LNCaP clone FGC (cell line): ENCODE data around the gene CR1L.
A peak's percentile ranks its signal among the peaks of the same experiment; 100 is the strongest.

Experiments
- DNase-seq: peaks from one replicate; pipeline ENCODE4 v3.0.0-alpha.2; 2011; ENCODE audit warnings: low read depth
- H3K4me3 ChIP-seq: 2 replicates; pipeline ENCODE4 v1.5.1; 2011; ENCODE audit warnings: mild to moderate bottlenecking, low read depth, low read length, control low read depth
- TF ChIP-seq, protein P1 (sequence below): IDR thresholded peaks from 2 replicates; pipeline ENCODE4 v1.5.1; 2012; ENCODE audit warnings: mild to moderate bottlenecking; ENCODE audit not compliant: control insufficient read depth, insufficient read depth; ENCODE audit errors: extremely low read depth

The CR1L gene

DNA sequence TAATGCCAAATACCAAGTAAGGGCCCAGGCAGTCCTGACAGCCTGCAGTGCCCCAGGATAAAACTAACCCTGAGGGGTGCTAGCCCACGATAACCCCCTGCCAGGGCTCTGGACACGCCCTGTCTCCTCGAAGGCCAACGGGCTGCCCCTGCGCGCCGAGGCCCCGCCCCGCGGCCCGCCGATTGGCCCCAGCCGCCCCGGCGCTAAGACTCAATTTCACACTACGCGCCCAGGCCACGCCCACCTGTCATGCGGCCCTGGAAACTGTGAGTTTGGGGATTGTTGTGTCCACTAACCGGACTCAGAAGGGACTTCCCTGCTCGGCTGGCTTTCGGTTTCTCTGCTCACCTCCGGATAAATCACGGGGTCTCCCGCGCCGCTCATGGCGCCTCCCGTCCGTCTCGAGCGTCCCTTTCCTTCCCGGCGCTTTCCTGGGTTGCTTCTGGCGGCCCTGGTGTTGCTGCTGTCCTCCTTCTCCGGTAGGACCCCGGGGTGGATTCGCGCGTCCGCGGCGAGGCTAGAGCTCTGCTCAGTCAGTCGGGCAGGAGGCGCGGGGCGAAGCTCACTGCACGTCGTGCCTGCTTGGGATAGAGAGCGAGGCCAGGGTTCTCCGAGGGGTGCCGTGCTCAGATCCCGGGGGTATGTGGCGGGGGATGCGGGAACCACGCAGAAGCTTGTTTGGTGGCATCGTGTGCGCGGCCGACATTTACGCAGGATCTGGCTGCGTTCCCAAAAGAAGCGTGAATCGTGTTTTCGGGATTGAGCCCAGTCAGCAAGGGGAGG lies at the start of gene CR1L:
Gene CR1L, plus strand, starts transcription at position 282 of the 783 bp plus-strand sequence. Its CDS starts 101 bp downstream, at position 383.
- no peak within 1 kb of the TSS for H3K4me3 ChIP-seq
- no peak for DNase-seq
- TF ChIP-seq, protein P1, sequence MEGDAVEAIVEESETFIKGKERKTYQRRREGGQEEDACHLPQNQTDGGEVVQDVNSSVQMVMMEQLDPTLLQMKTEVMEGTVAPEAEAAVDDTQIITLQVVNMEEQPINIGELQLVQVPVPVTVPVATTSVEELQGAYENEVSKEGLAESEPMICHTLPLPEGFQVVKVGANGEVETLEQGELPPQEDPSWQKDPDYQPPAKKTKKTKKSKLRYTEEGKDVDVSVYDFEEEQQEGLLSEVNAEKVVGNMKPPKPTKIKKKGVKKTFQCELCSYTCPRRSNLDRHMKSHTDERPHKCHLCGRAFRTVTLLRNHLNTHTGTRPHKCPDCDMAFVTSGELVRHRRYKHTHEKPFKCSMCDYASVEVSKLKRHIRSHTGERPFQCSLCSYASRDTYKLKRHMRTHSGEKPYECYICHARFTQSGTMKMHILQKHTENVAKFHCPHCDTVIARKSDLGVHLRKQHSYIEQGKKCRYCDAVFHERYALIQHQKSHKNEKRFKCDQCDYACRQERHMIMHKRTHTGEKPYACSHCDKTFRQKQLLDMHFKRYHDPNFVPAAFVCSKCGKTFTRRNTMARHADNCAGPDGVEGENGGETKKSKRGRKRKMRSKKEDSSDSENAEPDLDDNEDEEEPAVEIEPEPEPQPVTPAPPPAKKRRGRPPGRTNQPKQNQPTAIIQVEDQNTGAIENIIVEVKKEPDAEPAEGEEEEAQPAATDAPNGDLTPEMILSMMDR, result no peak

DNA sequence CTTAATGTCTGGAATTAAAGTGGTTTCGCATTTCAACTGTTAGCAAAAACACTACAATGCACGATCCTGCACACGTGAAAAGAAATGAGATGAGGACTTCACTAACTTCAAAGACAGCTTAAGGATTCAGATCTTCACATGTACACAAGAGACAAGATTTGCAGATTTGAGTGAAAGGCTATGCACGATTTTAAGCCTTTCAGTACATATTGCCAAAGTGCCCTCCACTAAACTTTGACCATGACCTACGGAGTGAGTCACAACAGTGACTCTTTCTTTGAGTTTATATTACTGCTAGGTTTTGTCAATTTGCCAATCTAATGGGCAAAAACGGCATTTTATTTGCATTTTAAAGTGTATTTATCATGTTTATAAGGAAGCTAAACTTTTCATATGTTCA lies 41.2 kb upstream of the CR1L start:
- TF ChIP-seq, protein P1, result no peak
- H3K4me3 ChIP-seq, result no peak overlapping the region
- no peak for DNase-seq

DNA sequence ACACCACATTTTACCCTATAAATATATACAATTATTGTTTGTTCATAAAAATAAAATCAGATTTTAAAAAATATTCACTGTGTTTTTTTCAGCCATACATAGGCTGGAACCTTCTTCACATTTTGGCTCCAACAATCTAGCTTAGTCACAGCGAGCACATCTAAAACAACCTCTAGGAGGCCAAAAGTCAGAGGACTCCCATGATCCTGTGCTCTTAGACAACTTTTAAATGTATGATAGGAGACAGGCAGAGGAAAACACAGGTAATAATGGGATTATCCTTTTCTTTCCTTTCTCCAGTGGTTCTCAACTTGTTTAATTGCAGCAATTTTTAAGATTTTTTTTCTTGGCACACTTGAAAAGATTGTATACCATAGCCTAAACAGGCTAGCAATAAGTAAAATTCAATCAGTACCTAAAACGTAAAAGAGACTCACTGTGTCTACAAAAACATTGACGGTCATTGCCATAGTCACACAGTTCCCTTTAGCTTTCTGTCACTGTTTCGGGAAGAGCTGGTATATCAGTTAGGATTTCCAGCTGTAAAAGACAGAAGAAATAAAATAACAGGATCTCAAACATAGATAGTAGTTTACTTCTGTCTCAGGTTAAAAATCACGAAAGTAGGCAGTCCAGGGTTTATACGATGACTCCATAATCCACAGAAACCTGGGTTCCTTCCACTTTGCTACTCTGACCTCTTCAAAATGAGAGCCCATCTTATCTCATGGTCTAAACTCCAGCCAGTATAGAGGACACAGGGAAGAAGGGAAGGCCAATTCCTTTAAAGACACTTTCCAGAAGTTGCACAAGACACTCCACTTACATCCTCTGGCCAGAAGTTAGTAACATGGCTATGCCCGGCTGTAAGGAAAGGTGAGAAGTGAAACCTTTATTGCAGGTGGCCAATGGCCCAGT lies 39.2 kb upstream of the CR1L start:
- DNase-seq, result no peak
- TF ChIP-seq, protein P1, result no peak

DNA sequence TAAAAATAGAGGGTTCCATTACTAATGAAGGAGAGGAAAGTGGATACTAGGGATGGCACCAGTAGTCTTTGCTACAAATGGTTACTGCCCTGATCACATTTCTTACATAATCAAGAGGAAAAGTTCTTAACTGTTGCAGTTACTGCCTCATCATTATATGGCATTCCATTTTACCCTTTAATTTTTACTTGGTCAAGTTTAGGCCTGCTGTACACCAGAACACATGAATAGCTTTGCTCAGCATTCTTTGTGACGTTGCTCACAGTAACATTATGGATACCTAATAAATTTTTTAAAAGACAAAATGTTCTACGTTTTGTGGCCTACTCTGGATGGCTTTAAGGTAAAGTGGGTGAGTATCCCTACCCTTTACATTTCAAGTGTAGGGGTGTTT lies 38.6 kb upstream of the CR1L start:
- TF ChIP-seq, protein P1, result no peak
- no peak overlapping the region for H3K4me3 ChIP-seq
- no peak for DNase-seq

More for the DNA sequence above, 39.2 kb upstream of the CR1L start:
- H3K4me3 ChIP-seq, result no peak overlapping the region

DNA sequence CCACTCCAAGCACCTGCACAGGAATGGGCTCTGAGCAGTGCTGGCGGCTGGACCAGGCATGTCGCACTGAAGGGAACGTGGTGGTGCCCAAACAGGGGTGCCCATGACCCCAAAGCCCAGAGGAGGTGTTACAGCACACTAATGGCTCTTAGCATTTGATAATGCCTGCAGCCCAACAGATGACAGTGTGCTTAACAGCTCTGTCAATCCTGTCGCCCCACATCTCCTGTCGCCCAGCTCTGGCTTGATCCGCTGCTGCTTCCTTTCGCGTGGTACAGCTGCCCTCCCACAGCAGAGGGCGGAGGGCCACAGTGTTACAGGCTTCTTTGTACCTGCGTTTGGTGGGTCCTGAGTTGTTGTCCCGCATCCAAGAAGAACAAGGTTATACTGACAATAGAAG lies 32.2 kb upstream of the CR1L start:
- TF ChIP-seq, protein P1, result no peak
- no peak for DNase-seq
- no peak overlapping the region for H3K4me3 ChIP-seq

DNA sequence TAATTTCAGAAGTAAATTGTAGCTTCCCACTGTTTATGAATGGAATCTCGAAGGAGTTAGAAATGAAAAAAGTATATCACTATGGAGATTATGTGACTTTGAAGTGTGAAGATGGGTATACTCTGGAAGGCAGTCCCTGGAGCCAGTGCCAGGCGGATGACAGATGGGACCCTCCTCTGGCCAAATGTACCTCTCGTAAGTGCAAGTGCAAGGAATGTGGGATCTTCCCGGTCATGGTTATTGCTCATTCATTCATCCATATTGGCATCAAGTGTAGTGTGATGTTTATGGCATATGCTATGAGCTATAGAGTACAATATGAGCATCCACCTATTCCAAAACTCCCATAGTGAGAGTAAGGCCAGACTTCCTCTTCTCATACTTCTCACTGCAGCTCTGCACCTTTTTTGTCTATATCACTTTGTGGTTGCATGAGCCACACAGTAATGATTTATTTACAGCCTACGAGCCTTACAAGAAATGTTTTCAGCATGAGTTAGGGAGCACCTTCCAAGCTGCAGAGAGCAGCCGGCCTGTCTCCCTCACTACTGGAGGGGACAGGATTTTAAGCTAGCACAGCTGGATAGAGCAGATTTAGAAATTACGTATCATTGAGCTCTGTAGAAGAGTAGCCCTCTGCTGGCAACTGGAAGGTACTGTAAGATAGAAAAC lies 24.9 kb upstream of the CR1L start:
- no peak overlapping the region for H3K4me3 ChIP-seq
- TF ChIP-seq, protein P1, result peak; percentile 61
- peak; percentile 7 for DNase-seq
